Naive B cell (primary cell): Measurements from ENCODE around the gene SUPT5H. TPM values are rescaled to one million over a fixed set of nuclear protein-coding genes. Genes with fewer than 3 reads are reported as not detected.

Experiments used
- ATAC-seq, 2 donors: fragments of 150-1000 bp; cut with Tn5 transposase; 2 replicates each; pipeline ENCODE4 v1.10.0; 2021; ENCODE audit warnings: low read depth in 2 of 2, mild to moderate bottlenecking in 2 of 2, moderate library complexity in 2 of 2
- DNase-seq: peaks from one replicate; pipeline ENCODE4 v3.0.0; 2022
- H3K27ac Mint-ChIP-seq, 6 donors: one replicate each; pipeline ENCODE4 v1.8.0; 2020 to 2022; ENCODE audit warnings: mild to moderate bottlenecking in 6 of 6, mixed read lengths in 6 of 6, moderate library complexity in 5 of 6, inconsistent platforms in 2 of 6
- H3K27me3 Mint-ChIP-seq, 3 donors: one replicate each; pipeline ENCODE4 v1.8.0; 2021 to 2022; ENCODE audit warnings: mixed read lengths in 3 of 3, mild to moderate bottlenecking in 1 of 3
- H3K36me3 Mint-ChIP-seq, 2 donors: one replicate each; pipeline ENCODE4 v1.8.0; 2020 to 2022; ENCODE audit warnings: mixed read lengths in 2 of 2, inconsistent platforms in 1 of 2, mild to moderate bottlenecking in 1 of 2
- H3K4me1 Mint-ChIP-seq, 3 donors: one replicate each; pipeline ENCODE4 v1.8.0; 2020 to 2022; ENCODE audit warnings: mixed read lengths in 3 of 3, inconsistent platforms in 1 of 3, mild to moderate bottlenecking in 1 of 3, moderate library complexity in 1 of 3
- H3K4me3 Mint-ChIP-seq, 8 donors: one replicate each; pipeline ENCODE4 v1.8.0; 2020 to 2022; ENCODE audit warnings: mild to moderate bottlenecking in 8 of 8, mixed read lengths in 8 of 8, moderate library complexity in 8 of 8, inconsistent platforms in 2 of 8
- H3K9me3 Mint-ChIP-seq, 7 donors: one replicate each; pipeline ENCODE4 v1.8.0; 2020 to 2022; ENCODE audit warnings: mixed read lengths in 7 of 7, mild to moderate bottlenecking in 5 of 7, inconsistent platforms in 2 of 7, moderate library complexity in 1 of 7
- polyA plus RNA-seq, 6 donors: library from polyadenylated mRNA; unstranded; fragments of 300-500 nt; fragmentation: Illumina TruSeq; gene quantifications; one replicate each; pipeline ENCODE4 v1.2.3, GENCODE V29; 2021; ENCODE audit warnings: low read depth in 6 of 6

SUPT5H gene
- polyA plus RNA-seq, 6 donors from 2014 or later, result 48.1 to 119 (median 81.6) TPM

DNA sequence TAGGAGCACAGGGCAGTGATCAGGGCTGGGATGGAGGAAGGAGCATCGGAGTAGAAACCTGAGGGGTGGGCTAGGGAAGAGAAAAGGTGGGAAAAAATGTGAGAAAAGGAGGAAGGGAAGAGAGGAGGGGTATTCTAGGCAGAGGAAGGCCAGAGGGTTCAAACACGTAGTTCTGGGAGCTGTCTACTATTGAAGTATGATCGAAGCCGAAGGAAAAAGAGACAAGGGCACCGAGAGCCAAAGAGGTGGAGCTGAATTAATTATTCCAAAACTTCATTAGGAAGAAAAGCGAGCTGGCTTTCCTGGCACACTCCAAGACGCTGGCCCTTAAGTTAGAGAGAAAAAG is 61.2 kb downstream of the SUPT5H start:
- Mint-ChIP-seq H3K36me3 (peaks cover 0 to 13% of the 10 kb centered on the region in 2 donors), H3K9me3 (peaks cover 0 to 2% (median 0%) of the 10 kb centered on the region in 7 donors), H3K4me3 (peak overlapping the region; percentile 61 to 87 (median 75)), H3K27me3 (peaks cover 23 to 64% (median 45%) of the 10 kb centered on the region in 3 donors), H3K4me1 (peaks cover 26 to 36% (median 33%) of the 10 kb centered on the region in 3 donors), H3K27ac (peak overlapping the region in 3 of 6 donors; percentile 14 to 80 (median 60))
- no peak for ATAC-seq
- no peak for DNase-seq

GRCh38 chr19:39506944-39507714 is 61.7 kb downstream of the SUPT5H start:
- DNase-seq, result peak; percentile 41
- Mint-ChIP-seq H3K27me3 (peaks cover 23 to 64% (median 45%) of the 10 kb centered on the region in 3 donors), H3K9me3 (peaks cover 0 to 2% (median 0%) of the 10 kb centered on the region in 7 donors), H3K4me3 (peak overlapping the region; percentile 84 to 91 (median 88)), H3K36me3 (peaks cover 0 to 13% of the 10 kb centered on the region in 2 donors), H3K4me1 (peaks cover 26 to 36% (median 33%) of the 10 kb centered on the region in 3 donors), H3K27ac (peak overlapping the region in 1 of 6 donors; percentile 33)
- ATAC-seq, result peak; percentile 61 to 74

- peak overlapping the region in 1 of 6 donors; percentile 33 for H3K27ac Mint-ChIP-seq
- peaks cover 0 to 13% of the 10 kb centered on the region in 2 donors for H3K36me3 Mint-ChIP-seq
- DNase-seq, result no peak
- peaks cover 0 to 2% (median 0%) of the 10 kb centered on the region in 7 donors for H3K9me3 Mint-ChIP-seq
- peak in 1 of 2 donors; percentile 29 for ATAC-seq
- H3K4me1 Mint-ChIP-seq, result peaks cover 26 to 36% (median 33%) of the 10 kb centered on the region in 3 donors
- H3K27me3 Mint-ChIP-seq, result peaks cover 23 to 70% (median 45%) of the 10 kb centered on the region in 3 donors
- H3K4me3 Mint-ChIP-seq, result peak overlapping the region; percentile 84 to 91 (median 88)
Measured at GRCh38 chr19:39507715-39508364, 62.5 kb downstream of the SUPT5H start.

GRCh38 chr19:39508629-39509028 is 63.2 kb downstream of the SUPT5H start:
- peaks cover 19 to 28% (median 27%) of the 10 kb centered on the region in 3 donors for H3K4me1 Mint-ChIP-seq
- DNase-seq, result no peak

GRCh38 chr19:39509233-39509632 is 63.9 kb downstream of the SUPT5H start:
- peaks cover 30 to 71% (median 40%) of the 10 kb centered on the region in 3 donors for H3K27me3 Mint-ChIP-seq
- H3K9me3 Mint-ChIP-seq, result peaks cover 0 to 2% (median 0%) of the 10 kb centered on the region in 7 donors
- peaks cover 0 to 2% of the 10 kb centered on the region in 2 donors for H3K36me3 Mint-ChIP-seq
- DNase-seq (no peak), ATAC-seq (no peak)
- H3K4me3 Mint-ChIP-seq, result peak overlapping the region in 2 of 8 donors; percentile 49 to 63
- no peak overlapping the region for H3K27ac Mint-ChIP-seq
- peaks cover 15 to 24% (median 23%) of the 10 kb centered on the region in 3 donors for H3K4me1 Mint-ChIP-seq

More at GRCh38 chr19:39508629-39509028, 63.2 kb downstream of the SUPT5H start:
- ATAC-seq, result no peak
- Mint-ChIP-seq H3K27me3 (peaks cover 24 to 71% (median 40%) of the 10 kb centered on the region in 3 donors), H3K4me3 (peak overlapping the region in 5 of 8 donors; percentile 8 to 63 (median 47)), H3K27ac (no peak overlapping the region), H3K36me3 (peaks cover 0 to 8% of the 10 kb centered on the region in 2 donors), H3K9me3 (peaks cover 0 to 2% (median 0%) of the 10 kb centered on the region in 7 donors)

DNA sequence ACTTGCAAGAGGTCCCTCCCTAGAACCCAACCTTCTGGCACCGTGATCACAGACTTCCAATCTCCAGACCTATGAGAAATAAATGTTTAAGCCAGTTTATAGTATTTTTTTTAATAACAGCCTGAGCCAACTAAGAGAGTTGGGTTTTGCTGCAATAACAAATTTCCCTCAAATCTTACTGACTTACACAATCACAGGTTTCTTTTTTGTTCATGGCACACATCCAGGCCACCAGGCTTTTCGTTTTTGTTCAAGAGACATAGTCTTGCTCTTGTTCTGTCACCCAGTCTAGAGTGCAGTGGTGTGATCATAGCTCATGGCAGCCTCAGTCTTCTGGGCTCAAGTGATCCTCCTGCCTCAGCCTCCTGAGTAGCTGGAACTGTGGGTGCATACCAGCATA is 67.6 kb downstream of the SUPT5H start:
- ATAC-seq, result no peak
- Mint-ChIP-seq H3K4me3 (no peak overlapping the region), H3K27me3 (peaks cover 26 to 74% (median 48%) of the 10 kb centered on the region in 3 donors), H3K36me3 (peaks cover 0 to 16% of the 10 kb centered on the region in 2 donors), H3K27ac (no peak overlapping the region), H3K9me3 (peaks cover 0 to 7% (median 0%) of the 10 kb centered on the region in 7 donors), H3K4me1 (peaks cover 20 to 23% (median 20%) of the 10 kb centered on the region in 3 donors)
- DNase-seq, result no peak

- Mint-ChIP-seq H3K9me3 (peaks cover 0 to 7% (median 0%) of the 10 kb centered on the region in 7 donors), H3K4me1 (peaks cover 16 to 19% (median 17%) of the 10 kb centered on the region in 3 donors), H3K36me3 (peaks cover 0 to 16% of the 10 kb centered on the region in 2 donors), H3K27me3 (peaks cover 23 to 66% (median 50%) of the 10 kb centered on the region in 3 donors), H3K27ac (no peak within 1 kb of the TSS), H3K4me3 (peak within 1 kb of the TSS; percentile 64 to 88 (median 86))
- ATAC-seq, result peak; percentile 75 to 79
- no peak for DNase-seq
Measured at GRCh38 chr19:39514840-39515550, 69.6 kb downstream of the SUPT5H start, which contains the start of gene SELENOV. SELENOV (plus strand) TSS chr19:39515139; CDS start chr19:39515213, 74 bp downstream.

DNA sequence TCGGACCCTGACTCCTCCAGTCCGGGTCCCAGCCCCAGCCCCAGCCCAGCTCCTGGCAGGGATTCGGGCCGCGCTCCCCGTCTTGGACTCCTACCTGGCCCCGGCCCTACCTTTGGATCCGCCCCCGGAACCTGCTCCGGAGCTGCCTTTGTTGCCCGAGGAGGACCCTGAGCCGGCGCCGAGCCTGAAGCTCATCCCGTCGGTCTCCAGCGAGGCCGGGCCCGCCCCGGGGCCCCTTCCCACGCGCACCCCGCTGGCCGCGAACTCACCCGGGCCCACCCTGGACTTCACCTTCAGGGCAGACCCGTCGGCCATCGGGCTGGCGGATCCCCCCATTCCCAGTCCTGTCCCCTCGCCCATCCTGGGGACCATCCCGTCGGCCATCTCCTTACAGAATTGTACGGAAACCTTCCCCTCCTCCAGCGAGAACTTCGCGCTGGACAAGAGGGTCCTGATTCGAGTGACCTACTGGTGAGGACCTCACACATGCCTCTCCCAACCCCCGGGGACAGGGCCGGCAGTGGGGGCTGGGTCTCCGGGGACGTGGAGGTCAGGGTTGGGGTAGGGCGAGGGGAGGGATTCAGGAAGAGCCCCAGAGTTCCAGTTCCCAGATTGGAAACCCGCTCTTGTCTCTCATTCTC is 70.3 kb downstream of the SUPT5H start:
- no peak for DNase-seq
- peaks cover 0 to 16% of the 10 kb centered on the region in 2 donors for H3K36me3 Mint-ChIP-seq
- H3K27me3 Mint-ChIP-seq, result peaks cover 23 to 66% (median 50%) of the 10 kb centered on the region in 3 donors
- H3K27ac Mint-ChIP-seq, result no peak overlapping the region
- H3K4me3 Mint-ChIP-seq, result peak overlapping the region; percentile 16 to 88 (median 81)
- peaks cover 16 to 19% (median 17%) of the 10 kb centered on the region in 3 donors for H3K4me1 Mint-ChIP-seq
- peak in 1 of 2 donors; percentile 24 for ATAC-seq
- H3K9me3 Mint-ChIP-seq, result peaks cover 0 to 7% (median 0%) of the 10 kb centered on the region in 7 donors

DNA sequence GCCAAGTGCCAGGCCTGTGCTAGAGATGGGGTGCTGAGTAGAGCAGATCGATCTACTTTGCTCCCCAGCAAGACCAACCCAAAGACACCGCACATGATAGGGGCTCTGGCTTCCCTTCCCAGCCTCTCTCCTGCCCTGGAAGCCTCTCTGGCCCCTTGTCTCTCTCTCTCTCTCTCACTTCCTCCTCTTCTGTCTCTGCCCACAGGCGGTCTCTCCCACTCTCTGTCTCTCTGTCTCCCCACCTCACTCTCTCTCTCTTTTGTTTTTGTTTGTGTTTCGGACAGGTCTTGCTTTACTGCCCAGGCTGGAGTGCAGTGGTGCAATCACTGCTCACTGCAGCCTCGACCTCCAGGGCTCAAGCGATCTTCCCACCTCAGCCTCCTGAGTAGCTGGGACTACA is 70.9 kb downstream of the SUPT5H start:
- Mint-ChIP-seq H3K36me3 (peaks cover 0 to 16% of the 10 kb centered on the region in 2 donors), H3K27me3 (peaks cover 23 to 66% (median 50%) of the 10 kb centered on the region in 3 donors), H3K4me3 (peak overlapping the region; percentile 16 to 85 (median 71)), H3K27ac (peak overlapping the region in 2 of 6 donors; percentile 33 to 65), H3K4me1 (peaks cover 16 to 19% (median 17%) of the 10 kb centered on the region in 3 donors), H3K9me3 (peaks cover 0 to 7% (median 0%) of the 10 kb centered on the region in 7 donors)
- DNase-seq (no peak), ATAC-seq (peak; percentile 38 to 41)

- peaks cover 0 to 7% (median 0%) of the 10 kb centered on the region in 7 donors for H3K9me3 Mint-ChIP-seq
- peaks cover 23 to 59% (median 50%) of the 10 kb centered on the region in 3 donors for H3K27me3 Mint-ChIP-seq
Measured at GRCh38 chr19:39517432-39517831, 72.0 kb downstream of the SUPT5H start.

DNA sequence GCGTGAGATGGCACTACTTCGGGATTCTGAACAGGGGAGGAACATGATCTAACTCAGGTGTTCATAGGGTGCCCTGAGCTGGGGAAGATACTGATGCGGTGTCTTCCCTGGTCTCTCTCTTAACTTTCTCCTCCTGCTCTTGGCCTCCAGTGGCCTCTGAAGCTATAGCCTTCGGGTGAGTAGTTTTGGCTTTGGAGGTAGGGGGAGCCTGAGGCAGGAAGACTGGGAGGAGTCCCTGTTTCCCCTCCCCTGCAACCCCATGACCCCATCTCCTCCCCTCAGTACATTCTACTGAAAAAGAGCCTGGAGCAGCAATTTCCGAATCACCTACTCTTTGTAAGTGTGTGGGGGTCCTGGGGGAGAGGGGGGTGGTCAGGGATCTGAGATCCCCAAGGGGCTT is 73.1 kb downstream of the SUPT5H start:
- H3K9me3 Mint-ChIP-seq, result peaks cover 0 to 7% (median 0%) of the 10 kb centered on the region in 7 donors
- no peak overlapping the region for H3K27ac Mint-ChIP-seq
- H3K4me1 Mint-ChIP-seq, result peaks cover 16 to 19% (median 17%) of the 10 kb centered on the region in 3 donors
- peaks cover 0 to 16% of the 10 kb centered on the region in 2 donors for H3K36me3 Mint-ChIP-seq
- H3K4me3 Mint-ChIP-seq, result peak overlapping the region in 1 of 8 donors; percentile 50
- DNase-seq (no peak), ATAC-seq (no peak)
- H3K27me3 Mint-ChIP-seq, result peaks cover 23 to 50% (median 50%) of the 10 kb centered on the region in 3 donors

More at GRCh38 chr19:39517432-39517831, 72.0 kb downstream of the SUPT5H start:
- H3K4me3 Mint-ChIP-seq, result peak overlapping the region in 3 of 8 donors; percentile 13 to 36 (median 30)
- no peak overlapping the region for H3K27ac Mint-ChIP-seq
- peaks cover 0 to 16% of the 10 kb centered on the region in 2 donors for H3K36me3 Mint-ChIP-seq
- DNase-seq (no peak), ATAC-seq (no peak)
- H3K4me1 Mint-ChIP-seq, result peaks cover 16 to 19% (median 17%) of the 10 kb centered on the region in 3 donors

GRCh38 chr19:39518975-39519374 is 73.6 kb downstream of the SUPT5H start:
- Mint-ChIP-seq H3K36me3 (peaks cover 0 to 16% of the 10 kb centered on the region in 2 donors), H3K9me3 (peaks cover 0 to 7% (median 0%) of the 10 kb centered on the region in 7 donors), H3K27ac (no peak overlapping the region), H3K4me1 (peaks cover 16 to 19% (median 17%) of the 10 kb centered on the region in 3 donors), H3K4me3 (no peak overlapping the region), H3K27me3 (peaks cover 18 to 45% (median 45%) of the 10 kb centered on the region in 3 donors)
- no peak for DNase-seq
- no peak for ATAC-seq
